WTC11 (cell line): Measurements from ENCODE around the gene ARL8A. TPM values are rescaled to one million over a fixed set of nuclear protein-coding genes. Genes with fewer than 3 reads are reported as not detected.
A peak's percentile ranks its signal among the peaks of the same experiment; 100 is the strongest.

Source experiments
- ATAC-seq: fragments of 200-7000 bp; cut with Tn5 transposase; 2 replicates; pipeline ENCODE4 v1.10.0; 2021; ENCODE audit warnings: mild to moderate bottlenecking, moderate library complexity
- CTCF ChIA-PET: fragments of 300-600 bp; sonication (Branson Sonifier 250); formaldehyde crosslinking; loops from one replicate; lab custom pipeline; 2021; ENCODE audit warnings: antibody characterized with exemption; lab: Charles Lee
- POLR2A ChIA-PET: fragments of 350-600 bp; sonication (Branson Sonifier 250); formaldehyde crosslinking; loops from one replicate; lab custom pipeline; 2021; ENCODE audit warnings: antibody characterized with exemption; lab: Charles Lee
- DNase-seq: peaks from one replicate; pipeline ENCODE4 v3.0.0; 2021; ENCODE audit warnings: low spot score
- H3K27ac Mint-ChIP-seq: 2 replicates; pipeline ENCODE4 v1.8.0; 2021; ENCODE audit warnings: mixed read lengths
- H3K27me3 Mint-ChIP-seq: 2 replicates; pipeline ENCODE4 v1.8.0; 2021; ENCODE audit warnings: low read depth, mild to moderate bottlenecking, moderate library complexity, mixed read lengths
- H3K36me3 Mint-ChIP-seq: 2 replicates; pipeline ENCODE4 v1.8.0; 2021; ENCODE audit warnings: mixed read lengths
- H3K4me1 Mint-ChIP-seq: 2 replicates; pipeline ENCODE4 v1.8.0; 2022; ENCODE audit warnings: mixed read lengths
- H3K4me3 Mint-ChIP-seq: 2 replicates; pipeline ENCODE4 v1.8.0; 2021; ENCODE audit warnings: mild to moderate bottlenecking, moderate library complexity, mixed read lengths
- H3K9me3 Mint-ChIP-seq: 2 replicates; pipeline ENCODE4 v1.8.0; 2021; ENCODE audit warnings: mixed read lengths
- AFF4 ChIP-seq: sonication (generic); formaldehyde crosslinking; IDR thresholded peaks from 2 replicates; pipeline ENCODE4 v1.8.1; 2023; ENCODE audit warnings: mild to moderate bottlenecking, missing genetic modification reagents, borderline replicate concordance
- AR ChIP-seq: fragments of 250-450 bp; sonication (Bioruptor Pico); IDR thresholded peaks from 2 replicates; pipeline ENCODE4 v1.9.0; 2021; ENCODE audit warnings: mild to moderate bottlenecking
- ATF2 ChIP-seq: sonication (generic); formaldehyde crosslinking; IDR thresholded peaks from 2 replicates; pipeline ENCODE4 v1.8.1; 2022; ENCODE audit warnings: low read depth, missing genetic modification reagents, borderline replicate concordance
- CDX4 ChIP-seq: fragments of 250-450 bp; sonication (Bioruptor Pico); IDR thresholded peaks from 2 replicates; pipeline ENCODE4 v1.9.0; 2021; ENCODE audit warnings: moderate library complexity, mild to moderate bottlenecking, inconsistent platforms, borderline replicate concordance
- CREB1 ChIP-seq: sonication (generic); formaldehyde crosslinking; IDR thresholded peaks from 2 replicates; pipeline ENCODE4 v1.8.0; 2023; ENCODE audit warnings: mild to moderate bottlenecking, missing genetic modification reagents
- CREM ChIP-seq: sonication (generic); formaldehyde crosslinking; IDR thresholded peaks from 2 replicates; pipeline ENCODE4 v1.8.1; 2022; ENCODE audit warnings: mild to moderate bottlenecking, missing genetic modification reagents, moderate library complexity
- E2F5 ChIP-seq: sonication (generic); formaldehyde crosslinking; IDR thresholded peaks from 2 replicates; pipeline ENCODE4 v1.8.1; 2022; ENCODE audit warnings: mild to moderate bottlenecking, moderate library complexity, missing genetic modification reagents
- EMX1 ChIP-seq: fragments of 250-450 bp; sonication (Bioruptor Pico); IDR thresholded peaks from 2 replicates; pipeline ENCODE4 v1.8.0; 2021; ENCODE audit warnings: mild to moderate bottlenecking
- ETV6 ChIP-seq: sonication (generic); formaldehyde crosslinking; IDR thresholded peaks from 2 replicates; pipeline ENCODE4 v1.8.1; 2022; ENCODE audit warnings: mild to moderate bottlenecking, missing genetic modification reagents
- FOXP1 ChIP-seq: sonication (generic); formaldehyde crosslinking; IDR thresholded peaks from 2 replicates; pipeline ENCODE4 v1.8.0; 2022; ENCODE audit warnings: missing genetic modification reagents, mild to moderate bottlenecking, moderate library complexity, borderline replicate concordance
- GRHL2 ChIP-seq: fragments of 250-450 bp; sonication (Bioruptor Pico); IDR thresholded peaks from 2 replicates; pipeline ENCODE4 v1.8.0; 2022; ENCODE audit warnings: mild to moderate bottlenecking, moderate library complexity; ENCODE audit not compliant: insufficient replicate concordance, severe bottlenecking
- NFATC4 ChIP-seq: fragments of 250-450 bp; sonication (Bioruptor Pico); IDR thresholded peaks from 2 replicates; pipeline ENCODE4 v1.9.0; 2021; ENCODE audit warnings: mild to moderate bottlenecking
- NFE2L1 ChIP-seq: sonication (generic); formaldehyde crosslinking; IDR thresholded peaks from 2 replicates; pipeline ENCODE4 v1.8.1; 2023; ENCODE audit warnings: missing genetic modification reagents
- NR3C1 ChIP-seq: sonication (generic); formaldehyde crosslinking; conservative IDR thresholded peaks from 2 replicates; pipeline ENCODE4 v1.8.1; 2023; ENCODE audit warnings: low read depth, mild to moderate bottlenecking, missing genetic modification reagents
- SMAD3 ChIP-seq: sonication (generic); formaldehyde crosslinking; IDR thresholded peaks from 2 replicates; pipeline ENCODE4 v1.8.0; 2022; ENCODE audit warnings: missing genetic modification reagents, mild to moderate bottlenecking, borderline replicate concordance
- SOX15 ChIP-seq: fragments of 250-450 bp; sonication (Bioruptor Pico); IDR thresholded peaks from 2 replicates; pipeline ENCODE4 v1.9.0; 2021; ENCODE audit warnings: mild to moderate bottlenecking
- TCF7 ChIP-seq: sonication (generic); formaldehyde crosslinking; IDR thresholded peaks from 2 replicates; pipeline ENCODE4 v1.8.0; 2022; ENCODE audit warnings: mild to moderate bottlenecking, low read depth, missing genetic modification reagents, moderate library complexity
- TEAD4 ChIP-seq: sonication (generic); formaldehyde crosslinking; IDR thresholded peaks from 2 replicates; pipeline ENCODE4 v1.8.0; 2022; ENCODE audit warnings: mild to moderate bottlenecking, missing genetic modification reagents
- USF2 ChIP-seq: sonication (generic); formaldehyde crosslinking; IDR thresholded peaks from 2 replicates; pipeline ENCODE4 v1.8.1; 2023; ENCODE audit warnings: mild to moderate bottlenecking, missing genetic modification reagents, moderate library complexity
- ZNF138 ChIP-seq: sonication (generic); formaldehyde crosslinking; conservative IDR thresholded peaks from 2 replicates; pipeline ENCODE4 v1.8.1; 2022; ENCODE audit warnings: mild to moderate bottlenecking, moderate library complexity, missing genetic modification reagents
- ZNF219 ChIP-seq: sonication (generic); formaldehyde crosslinking; IDR thresholded peaks from 2 replicates; pipeline ENCODE4 v1.8.0; 2023; ENCODE audit warnings: missing genetic modification reagents, mild to moderate bottlenecking, borderline replicate concordance
- ZNF232 ChIP-seq: sonication (generic); formaldehyde crosslinking; IDR thresholded peaks from 2 replicates; pipeline ENCODE4 v1.8.0; 2022; ENCODE audit warnings: mild to moderate bottlenecking, missing genetic modification reagents
- total RNA-seq: library from RNA; stranded (reverse); gene quantifications from 3 replicates; pipeline ENCODE4 v1.2.3, GENCODE V29; 2021

The ARL8A gene
- total RNA-seq, 1 experiment from 2014 or later: 47.2 TPM

GRCh38 chr1:202090994-202091393, 53.5 kb downstream of the ARL8A start:
- Mint-ChIP-seq H3K27ac (no peak overlapping the region), H3K4me1 (peaks cover 27% of the 10 kb centered on the region)

GRCh38 chr1:202088206-202088605, 56.3 kb downstream of the ARL8A start:
- DNase-seq: no peak
- peaks cover 43% of the 10 kb centered on the region for H3K4me1 Mint-ChIP-seq
- POLR2A ChIA-PET: interaction anchor here (3.8 kb wide), 1 partner anchor 78 kb away, joined by 14 read pairs; the partner anchor contains the start of gene ELF3
- peak overlapping the region; percentile 26 for H3K27ac Mint-ChIP-seq
- CTCF ChIA-PET: no interaction called here
- no peaks in the 10 kb centered on the region for H3K27me3 Mint-ChIP-seq
- H3K9me3 Mint-ChIP-seq: no peaks in the 10 kb centered on the region
- no peak for ATAC-seq
- H3K36me3 Mint-ChIP-seq: no peaks in the 10 kb centered on the region
- no peak overlapping the region for H3K4me3 Mint-ChIP-seq
- TF ChIP-seq AR (CRISPR knock-in tag) (no peak), SOX15 (CRISPR knock-in tag) (no peak), ZNF219 (CRISPR knock-in tag) (no peak), ATF2 (no peak), FOXP1 (CRISPR knock-in tag) (no peak), ZNF138 (CRISPR knock-in tag) (no peak), NR3C1 (CRISPR knock-in tag) (no peak), AFF4 (no peak)

More at GRCh38 chr1:202090994-202091393, 53.5 kb downstream of the ARL8A start:
- no peak for TF ChIP-seq GRHL2 (CRISPR knock-in tag)
- TF ChIP-seq NFATC4 (CRISPR knock-in tag): no peak
- no peak for TF ChIP-seq TCF7 (CRISPR knock-in tag)
- TF ChIP-seq USF2 (CRISPR knock-in tag): no peak
- TF ChIP-seq TEAD4 (CRISPR knock-in tag): no peak
- no peak for TF ChIP-seq CREB1 (CRISPR knock-in tag)
- no peak for TF ChIP-seq CDX4 (CRISPR knock-in tag)
- no peak for TF ChIP-seq ETV6 (CRISPR knock-in tag)
- no peak for TF ChIP-seq EMX1 (CRISPR knock-in tag)
- no peak for TF ChIP-seq E2F5 (CRISPR knock-in tag)
- no peak for TF ChIP-seq NFE2L1 (CRISPR knock-in tag)
- TF ChIP-seq SMAD3 (CRISPR knock-in tag): no peak
- TF ChIP-seq FOXP1 (CRISPR knock-in tag): no peak
- TF ChIP-seq ATF2: no peak
- TF ChIP-seq CREM (CRISPR knock-in tag): no peak
- no peak for TF ChIP-seq ZNF232 (CRISPR knock-in tag)
- TF ChIP-seq, all 79 proteins: peak for 0
- H3K36me3 Mint-ChIP-seq: no peaks in the 10 kb centered on the region
- no peak for ATAC-seq
- ChIA-PET CTCF (interaction anchor here (0.7 to 1.6 kb wide), 3 partner anchors 81 to 509 kb away, joined by 3 to 4 read pairs (median 3); partner anchors contain the start of gene ELF3), POLR2A (no interaction called here)
- H3K9me3 Mint-ChIP-seq: no peaks in the 10 kb centered on the region
- H3K4me3 Mint-ChIP-seq: no peak overlapping the region
- no peaks in the 10 kb centered on the region for H3K27me3 Mint-ChIP-seq
- no peak for DNase-seq
